Stimulated activated CD4-positive, alpha-beta T cell treated with anti-CD3 and anti-CD28 coated beads, Interleukin-4, amount 100 ng/mL, for 4 hours (primary cell): Measurements from ENCODE around the gene NASP.
A peak's percentile ranks its signal among the peaks of the same experiment; 100 is the strongest.

Source experiments
- DNase-seq, 2 experiments: peaks; one replicate each; pipeline ENCODE4 v3.0.0-alpha.2; 2020

Gene NASP, protein sequence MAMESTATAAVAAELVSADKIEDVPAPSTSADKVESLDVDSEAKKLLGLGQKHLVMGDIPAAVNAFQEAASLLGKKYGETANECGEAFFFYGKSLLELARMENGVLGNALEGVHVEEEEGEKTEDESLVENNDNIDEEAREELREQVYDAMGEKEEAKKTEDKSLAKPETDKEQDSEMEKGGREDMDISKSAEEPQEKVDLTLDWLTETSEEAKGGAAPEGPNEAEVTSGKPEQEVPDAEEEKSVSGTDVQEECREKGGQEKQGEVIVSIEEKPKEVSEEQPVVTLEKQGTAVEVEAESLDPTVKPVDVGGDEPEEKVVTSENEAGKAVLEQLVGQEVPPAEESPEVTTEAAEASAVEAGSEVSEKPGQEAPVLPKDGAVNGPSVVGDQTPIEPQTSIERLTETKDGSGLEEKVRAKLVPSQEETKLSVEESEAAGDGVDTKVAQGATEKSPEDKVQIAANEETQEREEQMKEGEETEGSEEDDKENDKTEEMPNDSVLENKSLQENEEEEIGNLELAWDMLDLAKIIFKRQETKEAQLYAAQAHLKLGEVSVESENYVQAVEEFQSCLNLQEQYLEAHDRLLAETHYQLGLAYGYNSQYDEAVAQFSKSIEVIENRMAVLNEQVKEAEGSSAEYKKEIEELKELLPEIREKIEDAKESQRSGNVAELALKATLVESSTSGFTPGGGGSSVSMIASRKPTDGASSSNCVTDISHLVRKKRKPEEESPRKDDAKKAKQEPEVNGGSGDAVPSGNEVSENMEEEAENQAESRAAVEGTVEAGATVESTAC

DNA sequence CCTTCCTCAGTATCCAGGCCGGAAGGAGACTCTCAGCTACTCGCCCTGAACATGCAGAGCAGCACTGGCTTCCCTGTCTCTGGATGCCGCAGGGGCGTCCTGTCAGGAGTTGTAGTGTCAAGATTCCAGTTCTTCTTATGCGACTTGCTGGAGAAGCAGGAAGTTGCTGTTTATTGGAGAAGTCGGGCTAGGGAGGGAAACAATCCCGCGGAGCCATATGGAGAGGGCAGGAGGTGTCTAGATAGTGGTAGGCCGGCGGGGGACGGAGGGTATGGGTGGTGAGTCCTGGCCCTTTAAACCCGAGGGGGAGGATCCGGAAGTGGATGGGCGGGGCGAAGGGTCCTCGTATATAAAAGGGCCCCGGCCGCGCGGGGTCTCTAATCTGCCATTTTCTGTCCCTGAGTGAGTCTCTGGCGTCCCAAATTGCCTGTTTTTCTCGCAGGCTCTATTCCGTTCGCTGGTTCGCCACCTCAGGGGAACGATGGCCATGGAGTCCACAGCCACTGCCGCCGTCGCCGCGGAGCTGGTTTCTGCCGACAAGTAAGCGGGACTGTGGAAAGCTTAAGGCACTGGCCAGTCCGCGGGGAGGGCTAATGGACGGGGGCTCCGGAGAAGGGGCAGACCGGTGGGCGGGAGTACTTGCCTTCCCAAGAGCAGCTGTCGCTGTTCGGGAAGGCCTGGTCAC lies at the start of gene NASP:
TSS of gene NASP (plus strand) at position 376 of the 685 bp plus-strand sequence. CDS start at position 482, 106 bp downstream.
- DNase-seq = peak; percentile 87 to 91

DNA sequence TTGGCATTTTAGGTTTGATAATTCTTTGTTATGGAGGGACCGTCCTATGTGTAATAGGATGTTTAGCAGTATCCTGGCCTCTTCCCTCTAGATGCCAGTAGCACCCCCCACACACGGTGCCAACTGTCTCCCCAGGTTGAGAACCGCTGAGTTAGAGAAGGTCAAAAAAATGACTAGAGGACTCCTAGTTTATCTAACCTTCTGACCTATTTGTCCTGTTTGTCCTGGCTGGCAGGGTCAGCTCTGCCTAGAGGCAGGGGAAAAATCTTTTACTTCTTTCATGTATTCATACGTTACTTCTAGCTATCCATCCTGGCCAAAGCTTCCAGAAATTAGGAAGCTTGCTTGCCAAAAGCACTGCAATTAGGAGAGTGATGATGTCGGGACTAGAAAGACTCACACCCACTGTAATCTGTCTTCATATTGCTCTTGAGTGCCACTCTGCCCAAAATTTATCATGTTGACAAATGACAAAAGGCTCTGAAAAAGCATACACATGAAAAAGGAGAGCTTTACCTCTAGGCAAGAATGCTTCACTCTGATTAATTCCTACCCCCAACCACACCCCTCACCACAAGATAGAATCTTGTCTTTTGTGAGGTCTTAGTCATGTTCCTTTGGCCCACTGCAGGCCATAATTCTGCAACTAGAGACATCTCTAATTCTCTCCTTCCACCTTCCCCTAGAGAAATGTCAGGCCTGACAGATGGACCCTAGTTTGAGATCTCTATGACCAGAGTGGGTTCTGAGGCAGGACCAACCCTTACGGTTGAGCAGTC lies 47.7 kb upstream of the NASP start:
- no peak for DNase-seq

DNA sequence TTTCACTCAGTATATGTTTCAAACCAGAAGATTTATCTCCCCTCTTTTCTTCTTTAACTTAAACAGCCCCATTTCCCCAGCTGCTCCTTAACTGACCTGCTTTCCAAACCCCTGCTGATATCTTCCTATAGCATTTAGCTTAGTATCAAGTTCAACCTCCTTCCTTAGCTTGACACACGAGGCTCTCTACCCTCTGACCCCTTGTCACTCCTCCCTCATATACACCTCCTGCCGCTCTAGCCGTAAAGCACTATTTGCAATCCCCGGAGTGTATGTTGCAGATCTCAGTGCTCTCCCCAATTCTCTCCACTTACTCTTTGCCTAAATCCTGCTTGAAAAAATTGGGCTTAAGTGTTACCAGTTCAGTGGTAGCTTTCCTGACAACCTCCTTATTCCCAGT lies 47.0 kb upstream of the NASP start:
- no peak for DNase-seq

DNA sequence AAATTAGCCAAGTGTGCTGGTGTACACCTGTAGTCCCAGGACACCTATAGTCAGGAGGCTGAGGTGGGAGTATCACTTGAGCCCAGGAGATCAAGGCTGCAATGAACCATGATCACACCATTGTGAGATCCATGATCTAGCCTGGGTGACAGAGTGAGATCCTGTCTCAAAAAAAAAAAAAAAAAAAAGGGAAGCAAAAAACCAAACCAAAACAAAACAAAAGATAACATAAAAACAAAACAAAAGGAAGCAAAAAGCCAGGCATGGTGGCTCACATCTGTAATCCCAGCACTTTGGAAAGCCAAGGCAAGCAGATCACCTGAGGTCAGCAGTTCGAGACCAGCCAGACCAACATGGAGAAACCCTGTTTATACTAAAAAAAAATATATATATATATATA lies 42.6 kb upstream of the NASP start:
- DNase-seq = no peak

DNA sequence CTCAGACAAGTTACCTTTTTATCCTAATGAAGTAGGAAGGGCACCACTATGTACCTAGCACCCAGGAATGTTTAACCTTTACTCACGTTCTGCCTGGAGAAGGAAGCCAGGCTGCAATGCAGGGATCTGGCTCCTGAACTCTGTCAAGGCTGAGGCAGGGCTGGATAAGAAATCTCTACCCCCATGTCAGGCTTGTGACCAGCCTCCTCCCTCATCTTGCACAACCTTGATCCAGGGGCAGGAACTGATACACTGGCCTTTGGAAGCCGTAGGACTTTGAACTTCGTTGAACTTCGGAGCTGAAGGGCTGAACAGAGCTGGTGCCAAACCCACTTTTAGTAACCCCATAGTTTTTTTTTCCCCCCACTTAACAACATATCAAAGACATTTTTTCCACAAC lies 41.2 kb upstream of the NASP start:
- DNase-seq = no peak

DNA sequence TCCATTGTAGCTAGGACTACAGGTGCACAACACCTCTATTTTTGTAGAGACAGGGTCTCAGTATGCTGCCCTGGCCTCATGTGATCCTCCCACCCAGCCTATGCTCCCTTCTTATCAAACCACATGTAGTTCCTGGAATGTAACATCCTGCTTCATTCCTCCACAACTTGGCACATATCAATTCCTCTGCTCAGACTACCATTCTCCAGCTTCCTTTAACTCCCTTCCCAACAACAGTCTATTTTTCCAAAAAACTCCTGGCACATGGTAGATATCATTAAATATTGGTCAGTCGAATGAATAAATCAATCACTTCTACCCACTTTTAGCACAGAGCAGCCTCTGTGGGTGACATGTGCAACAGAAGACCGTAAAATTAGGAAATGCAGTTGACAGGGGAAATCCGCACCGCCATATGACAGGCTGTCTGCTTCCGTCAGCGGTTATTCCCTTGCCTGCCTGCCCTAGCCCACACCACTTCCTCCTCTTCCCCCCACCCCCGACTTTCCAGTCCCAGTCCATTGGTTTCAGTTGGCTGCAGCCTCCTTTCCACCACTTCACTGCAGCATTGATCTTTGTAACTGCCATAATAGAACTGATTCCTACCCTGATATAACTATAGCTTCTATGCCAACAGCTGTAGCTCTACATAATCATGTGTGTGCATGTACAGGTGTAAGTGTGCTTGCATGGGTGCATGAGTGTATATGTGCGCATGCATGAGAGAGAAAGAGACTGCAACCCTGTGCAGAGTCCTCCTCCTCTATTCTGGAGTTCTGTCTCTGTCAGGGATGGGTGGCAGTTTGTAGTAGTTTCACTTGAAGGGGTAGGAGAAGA lies 40.0 kb upstream of the NASP start:
- DNase-seq = peak; percentile 57 to 85

DNA sequence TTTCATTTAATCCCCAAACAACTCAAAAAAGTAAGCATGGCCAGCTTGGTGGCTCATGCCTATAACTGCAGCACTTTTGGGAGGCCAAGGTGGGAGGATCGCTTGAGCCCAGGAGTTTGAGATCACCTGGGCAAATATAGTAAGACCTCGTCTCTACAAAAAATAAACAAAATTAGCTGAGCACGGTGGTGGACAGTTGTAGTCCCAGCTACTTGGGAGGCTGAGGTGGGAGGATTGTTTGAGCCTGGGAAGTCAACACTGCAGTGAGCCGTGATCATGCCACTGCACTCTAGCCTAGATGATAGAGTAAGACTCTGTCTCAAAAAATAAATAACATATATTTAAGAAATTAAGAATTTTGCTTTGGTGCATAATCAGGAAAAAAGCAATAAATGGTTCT lies 39.3 kb upstream of the NASP start:
- no peak for DNase-seq

DNA sequence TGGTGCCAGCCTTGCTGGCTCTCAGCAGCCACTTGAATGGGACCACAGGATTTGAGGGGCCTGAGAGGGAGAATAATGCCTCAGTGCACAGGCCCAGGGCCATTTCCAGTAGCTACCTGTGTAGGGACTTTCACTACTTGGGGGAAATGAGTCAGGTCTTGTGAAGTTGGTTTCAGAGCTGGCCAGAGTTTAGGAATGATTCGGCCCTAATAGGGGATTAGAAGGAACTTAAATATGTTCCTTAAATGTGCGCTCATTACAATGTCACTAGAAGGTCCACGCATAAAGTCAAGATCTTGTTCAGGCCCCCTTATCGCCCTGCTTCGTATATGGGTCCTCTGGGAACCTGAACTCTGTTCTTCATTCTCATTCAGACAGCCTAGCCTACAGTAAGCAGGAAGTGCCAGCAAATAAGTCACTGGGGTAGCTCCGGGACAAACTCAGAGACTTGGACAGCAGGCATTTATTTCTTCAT lies 38.8 kb upstream of the NASP start:
- DNase-seq = no peak

DNA sequence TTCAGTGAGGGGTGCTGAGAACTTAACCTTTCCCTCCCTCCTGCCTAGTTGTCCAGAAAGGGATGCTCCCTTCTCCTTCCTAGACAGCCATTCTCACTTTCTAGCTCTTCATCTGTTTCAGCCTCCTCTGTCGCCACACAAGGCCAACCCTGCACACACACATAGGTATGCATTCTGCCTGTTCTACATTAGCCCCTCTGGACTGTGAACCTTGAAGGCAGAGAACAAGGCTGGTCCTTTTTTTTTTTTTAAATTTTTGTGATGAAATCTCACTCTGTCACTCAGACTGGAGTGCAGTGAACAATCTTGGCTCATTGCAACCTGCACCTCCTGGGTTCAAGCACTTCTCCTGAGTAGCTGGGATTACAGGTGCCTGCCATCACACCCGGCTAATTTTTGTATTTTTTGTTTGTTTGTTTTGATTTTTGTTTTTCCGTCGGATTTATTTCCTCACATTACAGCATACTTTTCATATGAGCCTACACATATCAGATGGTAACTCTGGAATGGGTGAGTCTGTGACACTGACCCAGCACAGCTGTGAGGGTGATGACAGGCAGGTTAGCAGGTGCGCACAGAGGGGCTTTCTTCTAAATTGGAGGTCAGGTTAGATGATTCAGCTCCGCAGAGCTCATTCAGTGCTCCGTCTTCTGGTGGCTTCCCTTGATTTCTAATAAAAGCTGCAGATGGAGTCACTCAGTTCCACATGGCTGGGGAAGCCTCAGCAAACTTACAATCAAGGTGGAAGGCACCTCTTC lies 38.1 kb upstream of the NASP start:
- no peak for DNase-seq

DNA sequence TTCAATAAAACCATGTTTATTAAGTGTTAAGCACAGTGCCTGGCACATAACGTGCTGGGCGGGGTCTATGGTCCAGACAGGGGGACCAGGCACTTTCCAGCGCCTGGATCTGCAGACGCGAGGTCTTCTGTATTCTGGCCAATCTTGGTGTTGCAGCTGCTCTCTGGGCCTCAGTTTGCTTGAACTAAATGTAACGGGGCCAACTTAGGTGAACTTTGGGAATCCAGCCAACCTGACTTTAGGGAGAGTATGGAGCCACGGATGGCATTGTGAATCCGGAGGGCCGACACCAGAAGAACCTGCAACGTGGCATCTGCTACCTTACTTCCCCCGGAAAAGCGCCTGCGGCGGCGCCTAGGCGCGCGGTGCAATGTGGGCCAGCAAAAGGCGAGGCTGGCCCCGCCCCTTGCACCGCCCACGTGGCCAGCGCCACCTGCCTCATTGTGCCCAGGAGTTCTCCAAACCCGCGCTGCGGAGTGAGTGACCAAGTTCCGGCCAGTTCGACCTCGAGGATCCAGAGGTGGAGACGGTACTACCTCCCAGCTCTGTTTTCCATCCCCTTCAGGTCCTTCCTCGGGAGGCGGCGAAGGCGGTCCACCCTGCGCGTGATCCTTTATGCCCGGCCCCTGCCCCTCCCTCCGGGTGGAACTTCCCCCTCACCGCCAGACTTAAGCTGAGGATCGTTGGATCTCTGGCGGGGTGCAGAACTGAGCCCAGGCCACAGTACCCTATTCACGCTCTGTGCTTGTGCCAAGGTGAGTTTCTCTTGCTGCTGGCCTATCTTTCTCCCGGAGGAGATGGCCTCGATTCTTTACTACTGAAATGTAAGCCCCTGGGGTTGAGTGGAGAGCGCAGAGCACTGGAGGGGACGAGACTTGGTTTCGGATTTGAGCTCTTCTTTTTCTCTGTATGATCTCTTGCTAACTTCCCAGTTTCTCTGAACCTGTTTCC lies 33.2 kb upstream of the NASP start, which contains the start of gene AKR1A1:
TSS of gene AKR1A1 (plus strand) at position 426 of the 951 bp plus-strand sequence. CDS start 10,969 bp downstream, outside the sequence.
- peak; percentile 86 to 89 for DNase-seq

DNA sequence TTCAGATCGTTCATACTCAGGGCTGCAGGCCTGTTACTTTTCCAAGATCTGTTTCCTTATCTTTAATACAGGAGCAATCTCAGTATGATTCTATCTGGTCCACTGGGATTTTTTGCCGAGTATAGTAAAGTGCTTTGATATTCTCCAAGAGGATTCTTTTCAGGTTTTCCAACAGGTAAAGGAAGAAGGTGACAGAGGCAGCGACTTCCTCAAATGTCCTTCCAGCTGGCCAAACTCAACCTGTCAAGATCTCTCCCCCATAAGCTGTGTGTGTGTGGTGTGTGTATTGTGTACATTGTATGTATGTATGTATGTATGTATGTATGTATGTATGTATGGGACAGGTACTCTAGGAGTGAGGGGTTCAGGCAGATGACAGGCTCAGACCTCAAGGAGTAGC lies 32.2 kb upstream of the NASP start:
- DNase-seq = no peak

DNA sequence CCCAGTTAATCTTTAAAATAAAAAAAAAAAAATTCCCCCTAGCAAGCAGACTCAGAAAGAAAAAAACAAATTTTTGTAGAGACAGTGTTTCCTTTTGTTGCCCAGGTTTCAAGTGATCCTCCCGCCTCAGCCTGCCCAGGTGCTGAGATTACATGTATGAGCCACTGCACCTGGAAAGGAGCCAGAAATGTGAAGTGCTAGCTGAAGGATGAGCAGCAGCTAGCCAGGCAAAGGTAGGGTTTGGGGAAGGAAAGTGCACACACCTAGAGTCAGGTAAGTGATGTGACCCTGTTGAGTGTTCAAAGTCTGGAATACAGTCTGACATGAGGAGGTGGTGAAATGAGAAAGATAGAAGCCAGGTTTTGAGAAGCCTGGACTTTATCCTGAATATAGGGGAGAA lies 31.5 kb upstream of the NASP start:
- DNase-seq = no peak

DNA sequence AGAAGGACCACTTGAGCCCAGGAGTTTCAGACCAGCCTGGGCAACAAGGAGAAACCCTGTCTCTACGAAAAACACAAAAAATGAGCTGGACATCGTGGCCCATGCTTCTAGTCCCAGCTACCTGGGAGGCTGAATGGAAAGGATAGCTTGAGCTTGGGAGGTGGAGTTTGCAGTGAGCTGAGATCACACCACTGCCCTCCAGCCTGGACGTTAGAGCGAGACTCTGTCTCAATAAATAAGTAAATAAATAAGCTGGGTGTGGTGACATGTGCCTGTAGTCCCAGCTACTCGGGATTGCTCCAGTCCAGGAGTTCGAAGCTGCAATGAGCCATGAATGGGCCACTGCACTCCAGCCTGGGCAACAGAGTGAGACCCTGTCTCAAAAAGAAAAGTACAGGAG lies 29.6 kb upstream of the NASP start:
- no peak for DNase-seq

DNA sequence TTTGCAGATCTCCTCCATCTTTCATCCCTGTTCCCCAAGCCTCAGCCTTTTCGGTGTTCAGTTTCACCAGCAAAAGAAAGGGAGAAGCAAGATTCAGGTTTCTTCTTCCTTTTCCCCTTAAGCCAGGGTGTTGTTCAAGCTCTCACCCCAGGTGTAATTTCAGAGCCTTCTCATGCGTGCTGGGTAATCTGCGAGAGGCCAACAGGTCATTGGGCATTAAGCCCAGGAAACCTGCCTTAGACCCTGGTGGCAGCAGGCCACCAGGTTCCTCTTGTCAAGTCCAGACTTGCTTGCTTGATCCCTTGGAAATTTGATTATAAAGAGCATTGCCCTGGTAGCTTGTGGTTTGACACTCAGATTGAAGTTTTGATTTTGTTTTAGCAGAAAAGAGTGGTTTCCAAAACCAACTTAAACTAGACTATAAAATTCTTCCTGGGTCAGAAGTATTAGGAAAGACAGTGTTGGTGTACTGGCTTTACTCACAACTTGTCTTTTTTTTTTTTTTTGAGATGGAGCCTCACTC lies 26.4 kb upstream of the NASP start:
- no peak for DNase-seq

DNA sequence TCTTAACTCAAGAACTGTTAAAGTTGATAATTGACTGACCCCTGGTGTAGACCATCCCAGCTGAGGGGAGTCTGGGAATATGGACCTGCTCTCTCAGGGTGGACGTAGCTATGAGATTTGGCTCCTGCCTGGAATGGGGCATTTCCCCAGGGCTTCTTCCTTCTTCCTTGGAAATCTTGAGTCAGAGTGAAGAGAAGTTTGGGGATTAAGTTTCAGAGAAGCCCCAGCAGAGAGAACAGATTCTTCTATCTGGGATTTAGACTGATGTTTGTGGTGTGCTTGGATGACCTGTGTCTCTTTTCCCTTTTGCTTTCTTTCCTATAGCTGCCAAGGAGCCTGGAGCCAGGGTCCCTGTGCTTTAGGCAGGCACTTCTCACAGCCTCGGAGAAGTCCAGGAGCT lies 20.0 kb upstream of the NASP start:
- no peak for DNase-seq

DNA sequence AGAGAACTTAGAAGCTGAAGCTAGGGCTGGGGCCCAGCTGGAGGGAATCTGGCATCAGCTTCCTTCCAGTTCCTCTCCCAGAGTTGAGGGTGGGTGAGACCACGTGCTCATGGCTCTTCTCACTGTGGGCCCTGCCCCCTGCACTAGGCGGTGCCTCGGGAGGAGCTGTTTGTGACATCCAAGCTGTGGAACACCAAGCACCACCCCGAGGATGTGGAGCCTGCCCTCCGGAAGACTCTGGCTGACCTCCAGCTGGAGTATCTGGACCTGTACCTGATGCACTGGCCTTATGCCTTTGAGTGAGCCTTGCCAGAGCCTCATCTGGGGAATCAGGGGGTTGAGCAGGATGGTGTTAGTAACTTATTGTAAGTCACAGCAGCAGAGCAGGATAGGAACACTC lies 17.1 kb upstream of the NASP start:
- no peak for DNase-seq

DNA sequence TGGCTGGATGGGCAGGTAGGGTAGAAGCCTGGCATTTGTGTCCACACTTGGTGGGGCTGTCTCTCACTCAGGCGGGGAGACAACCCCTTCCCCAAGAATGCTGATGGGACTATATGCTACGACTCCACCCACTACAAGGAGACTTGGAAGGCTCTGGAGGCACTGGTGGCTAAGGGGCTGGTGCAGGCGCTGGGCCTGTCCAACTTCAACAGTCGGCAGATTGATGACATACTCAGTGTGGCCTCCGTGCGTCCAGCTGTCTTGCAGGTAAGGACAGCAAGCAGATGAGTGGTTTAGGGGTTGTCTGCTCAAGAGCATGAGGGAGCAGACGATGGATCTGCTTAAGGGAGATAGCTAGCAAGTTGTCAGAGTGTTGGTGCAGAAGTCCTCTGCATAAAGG lies 15.9 kb upstream of the NASP start:
- DNase-seq = no peak

DNA sequence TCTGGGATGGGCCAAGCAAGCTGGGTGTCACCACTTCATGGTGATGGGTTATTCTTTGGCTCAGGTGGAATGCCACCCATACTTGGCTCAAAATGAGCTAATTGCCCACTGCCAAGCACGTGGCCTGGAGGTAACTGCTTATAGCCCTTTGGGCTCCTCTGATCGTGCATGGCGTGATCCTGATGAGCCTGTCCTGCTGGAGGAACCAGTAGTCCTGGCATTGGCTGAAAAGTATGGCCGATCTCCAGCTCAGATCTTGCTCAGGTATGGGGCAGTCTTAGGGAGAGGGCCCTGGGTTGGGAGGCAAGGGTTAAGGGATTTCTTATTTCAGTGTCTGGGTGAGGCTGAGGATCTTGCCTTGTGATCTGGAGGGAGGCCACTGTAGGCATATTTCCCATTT lies 15.4 kb upstream of the NASP start:
- DNase-seq = no peak

DNA sequence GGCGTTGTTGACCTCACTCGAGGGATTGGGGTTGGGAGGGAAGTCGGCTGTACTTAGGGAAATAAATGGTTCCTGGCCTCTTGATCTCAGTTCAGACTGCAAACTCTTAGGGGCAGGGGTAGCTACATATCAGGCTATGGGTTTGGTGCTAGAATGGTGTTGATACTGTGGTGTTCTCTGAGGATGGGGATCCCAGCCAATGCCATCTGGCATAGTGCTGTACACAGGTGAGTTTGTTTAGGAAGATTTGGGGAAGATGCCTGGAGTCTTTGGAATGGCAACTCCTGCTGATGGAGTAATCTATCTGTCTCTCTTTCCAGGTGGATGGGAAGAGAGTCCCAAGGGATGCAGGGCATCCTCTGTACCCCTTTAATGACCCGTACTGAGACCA lies 14.3 kb upstream of the NASP start:
- no peak for DNase-seq
